ENCODE results near the gene IYD.

IYD gene

DNA sequence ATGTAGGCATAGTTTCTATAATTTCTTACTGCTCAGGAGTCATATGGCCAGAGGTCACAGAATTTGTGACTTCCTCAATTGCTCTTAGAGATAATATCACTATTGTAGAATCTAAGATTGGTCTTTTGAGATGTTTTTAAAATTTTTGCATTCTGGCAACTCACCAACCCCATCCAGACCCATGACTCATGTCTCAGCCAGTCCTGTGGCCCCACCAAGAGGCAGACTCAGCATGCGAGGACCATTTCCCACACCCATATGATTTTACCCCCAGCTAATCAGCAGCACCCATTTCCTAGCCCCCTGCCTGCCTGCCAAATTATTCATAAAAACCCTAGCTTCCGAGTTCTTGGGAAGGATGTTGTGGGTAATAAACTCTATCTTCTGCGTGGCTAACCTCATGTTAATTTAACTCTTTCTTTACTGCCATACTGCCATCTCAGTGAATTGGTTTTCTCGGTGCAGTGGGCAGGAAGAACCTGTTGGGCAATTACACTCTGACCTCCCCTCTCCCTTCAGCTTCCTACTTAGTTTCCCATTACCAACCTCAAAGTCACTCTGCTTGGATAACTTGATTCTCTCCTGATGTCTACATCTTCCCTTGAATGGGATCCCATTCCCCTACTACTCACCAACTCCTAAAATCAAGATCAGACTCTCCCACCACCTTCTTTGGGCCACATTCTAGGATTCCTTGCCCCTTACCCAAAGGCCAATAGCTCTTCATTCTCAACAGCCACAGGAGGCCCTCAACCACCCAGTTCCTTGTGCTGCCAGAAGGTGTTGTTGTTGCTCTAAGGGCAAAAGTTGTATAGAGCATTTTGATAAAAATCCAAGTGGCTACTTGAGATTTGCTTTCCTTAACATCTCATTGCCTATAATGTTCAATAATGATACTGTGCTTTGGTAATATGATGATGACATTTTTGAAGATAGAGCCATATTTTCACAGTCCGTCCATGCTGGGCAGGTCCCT is 16.2 kb upstream of the IYD start:
- POLR2A ChIA-PET, result no interaction called here
- H3K4me3 ChIP-seq (ENCODE audit: low read depth, low read length), result no peak overlapping the region
- H3K4me1 ChIP-seq (ENCODE audit: control insufficient read depth, insufficient read depth, low read length), result peaks cover 17% of the 10 kb centered on the region
- H3K36me3 ChIP-seq (ENCODE audit: control insufficient read depth in 2 of 2, insufficient read depth in 1 of 2, low read length in 2 of 2), result no peaks in the 10 kb centered on the region
- H3K9me3 ChIP-seq (ENCODE audit: control insufficient read depth, insufficient read depth, low read depth, low read length), result no peaks in the 10 kb centered on the region
- no peak overlapping the region; the same call in 1 of the 2 replicates for H3K27ac ChIP-seq (ENCODE audit: extremely low read depth, low read depth, low read length)
- peak; percentile 38; the same call in 1 of the 2 replicates for TF ChIP-seq ZIC2 (tag by site-specific recombination; IDR thresholded peaks at IDR 0.05)
- no peak for TF ChIP-seq SCRT1 (tag by site-specific recombination; IDR thresholded peaks at IDR 0.05; ENCODE audit: borderline replicate concordance)
- TF ChIP-seq ZNF654 (tag by site-specific recombination; IDR thresholded peaks at IDR 0.05; ENCODE audit: low read depth), result peak; percentile 33; the same call in 1 of the 2 replicates
- TF ChIP-seq ZNF394 (tag by site-specific recombination; IDR thresholded peaks at IDR 0.05; ENCODE audit: borderline replicate concordance), result no peak
- TF ChIP-seq, protein P1, sequence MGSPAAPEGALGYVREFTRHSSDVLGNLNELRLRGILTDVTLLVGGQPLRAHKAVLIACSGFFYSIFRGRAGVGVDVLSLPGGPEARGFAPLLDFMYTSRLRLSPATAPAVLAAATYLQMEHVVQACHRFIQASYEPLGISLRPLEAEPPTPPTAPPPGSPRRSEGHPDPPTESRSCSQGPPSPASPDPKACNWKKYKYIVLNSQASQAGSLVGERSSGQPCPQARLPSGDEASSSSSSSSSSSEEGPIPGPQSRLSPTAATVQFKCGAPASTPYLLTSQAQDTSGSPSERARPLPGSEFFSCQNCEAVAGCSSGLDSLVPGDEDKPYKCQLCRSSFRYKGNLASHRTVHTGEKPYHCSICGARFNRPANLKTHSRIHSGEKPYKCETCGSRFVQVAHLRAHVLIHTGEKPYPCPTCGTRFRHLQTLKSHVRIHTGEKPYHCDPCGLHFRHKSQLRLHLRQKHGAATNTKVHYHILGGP (tag by site-specific recombination; IDR thresholded peaks at IDR 0.05), result no peak
- TF ChIP-seq, protein P2, sequence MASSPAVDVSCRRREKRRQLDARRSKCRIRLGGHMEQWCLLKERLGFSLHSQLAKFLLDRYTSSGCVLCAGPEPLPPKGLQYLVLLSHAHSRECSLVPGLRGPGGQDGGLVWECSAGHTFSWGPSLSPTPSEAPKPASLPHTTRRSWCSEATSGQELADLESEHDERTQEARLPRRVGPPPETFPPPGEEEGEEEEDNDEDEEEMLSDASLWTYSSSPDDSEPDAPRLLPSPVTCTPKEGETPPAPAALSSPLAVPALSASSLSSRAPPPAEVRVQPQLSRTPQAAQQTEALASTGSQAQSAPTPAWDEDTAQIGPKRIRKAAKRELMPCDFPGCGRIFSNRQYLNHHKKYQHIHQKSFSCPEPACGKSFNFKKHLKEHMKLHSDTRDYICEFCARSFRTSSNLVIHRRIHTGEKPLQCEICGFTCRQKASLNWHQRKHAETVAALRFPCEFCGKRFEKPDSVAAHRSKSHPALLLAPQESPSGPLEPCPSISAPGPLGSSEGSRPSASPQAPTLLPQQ (tag by site-specific recombination; IDR thresholded peaks at IDR 0.05), result peak; percentile 92
- TF ChIP-seq ZFP69B (tag by site-specific recombination; IDR thresholded peaks at IDR 0.05), result peak; percentile 89
- TF ChIP-seq ZFHX2 (tag by site-specific recombination; conservative IDR thresholded peaks at IDR 0.05), result peak; percentile 22; the same call in 1 of the 2 replicates
- TF ChIP-seq, protein P3, sequence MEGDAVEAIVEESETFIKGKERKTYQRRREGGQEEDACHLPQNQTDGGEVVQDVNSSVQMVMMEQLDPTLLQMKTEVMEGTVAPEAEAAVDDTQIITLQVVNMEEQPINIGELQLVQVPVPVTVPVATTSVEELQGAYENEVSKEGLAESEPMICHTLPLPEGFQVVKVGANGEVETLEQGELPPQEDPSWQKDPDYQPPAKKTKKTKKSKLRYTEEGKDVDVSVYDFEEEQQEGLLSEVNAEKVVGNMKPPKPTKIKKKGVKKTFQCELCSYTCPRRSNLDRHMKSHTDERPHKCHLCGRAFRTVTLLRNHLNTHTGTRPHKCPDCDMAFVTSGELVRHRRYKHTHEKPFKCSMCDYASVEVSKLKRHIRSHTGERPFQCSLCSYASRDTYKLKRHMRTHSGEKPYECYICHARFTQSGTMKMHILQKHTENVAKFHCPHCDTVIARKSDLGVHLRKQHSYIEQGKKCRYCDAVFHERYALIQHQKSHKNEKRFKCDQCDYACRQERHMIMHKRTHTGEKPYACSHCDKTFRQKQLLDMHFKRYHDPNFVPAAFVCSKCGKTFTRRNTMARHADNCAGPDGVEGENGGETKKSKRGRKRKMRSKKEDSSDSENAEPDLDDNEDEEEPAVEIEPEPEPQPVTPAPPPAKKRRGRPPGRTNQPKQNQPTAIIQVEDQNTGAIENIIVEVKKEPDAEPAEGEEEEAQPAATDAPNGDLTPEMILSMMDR (tag by site-specific recombination; IDR thresholded peaks at IDR 0.05), result peak; percentile 26; the same call in 1 of the 2 replicates
- TF ChIP-seq ZNF350 (tag by site-specific recombination; IDR thresholded peaks at IDR 0.05), result 0 out of 2 replicates have a peak, but pooled peaks have one; percentile 9
- peak; percentile 85 for TF ChIP-seq GLIS1 (tag by site-specific recombination; IDR thresholded peaks at IDR 0.05)
- TF ChIP-seq, protein P4, sequence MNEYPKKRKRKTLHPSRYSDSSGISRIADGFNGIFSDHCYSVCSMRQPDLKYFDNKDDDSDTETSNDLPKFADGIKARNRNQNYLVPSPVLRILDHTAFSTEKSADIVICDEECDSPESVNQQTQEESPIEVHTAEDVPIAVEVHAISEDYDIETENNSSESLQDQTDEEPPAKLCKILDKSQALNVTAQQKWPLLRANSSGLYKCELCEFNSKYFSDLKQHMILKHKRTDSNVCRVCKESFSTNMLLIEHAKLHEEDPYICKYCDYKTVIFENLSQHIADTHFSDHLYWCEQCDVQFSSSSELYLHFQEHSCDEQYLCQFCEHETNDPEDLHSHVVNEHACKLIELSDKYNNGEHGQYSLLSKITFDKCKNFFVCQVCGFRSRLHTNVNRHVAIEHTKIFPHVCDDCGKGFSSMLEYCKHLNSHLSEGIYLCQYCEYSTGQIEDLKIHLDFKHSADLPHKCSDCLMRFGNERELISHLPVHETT (tag by site-specific recombination; IDR thresholded peaks at IDR 0.05), result no peak
- TF ChIP-seq ZNF664 (tag by site-specific recombination; IDR thresholded peaks at IDR 0.05), result peak; percentile 67; the same call in 1 of the 2 replicates
- TF ChIP-seq ZNF335 (tag by site-specific recombination; conservative IDR thresholded peaks at IDR 0.05), result peak; percentile 63
- TF ChIP-seq ZNF302 (tag by site-specific recombination; IDR thresholded peaks at IDR 0.05; ENCODE audit: low read depth), result no peak
- TF ChIP-seq ZNF391 (tag by site-specific recombination; IDR thresholded peaks at IDR 0.05; ENCODE audit: borderline replicate concordance, low read depth), result no peak
- TF ChIP-seq OVOL3 (tag by site-specific recombination; IDR thresholded peaks at IDR 0.05), result no peak
- CTCF ChIA-PET, result interaction anchor here (0.6 to 5.4 kb wide), 13 partner anchors 8 to 334 kb away, joined by 3 to 56 read pairs (median 4); no protein-coding TSS in a partner anchor

DNA sequence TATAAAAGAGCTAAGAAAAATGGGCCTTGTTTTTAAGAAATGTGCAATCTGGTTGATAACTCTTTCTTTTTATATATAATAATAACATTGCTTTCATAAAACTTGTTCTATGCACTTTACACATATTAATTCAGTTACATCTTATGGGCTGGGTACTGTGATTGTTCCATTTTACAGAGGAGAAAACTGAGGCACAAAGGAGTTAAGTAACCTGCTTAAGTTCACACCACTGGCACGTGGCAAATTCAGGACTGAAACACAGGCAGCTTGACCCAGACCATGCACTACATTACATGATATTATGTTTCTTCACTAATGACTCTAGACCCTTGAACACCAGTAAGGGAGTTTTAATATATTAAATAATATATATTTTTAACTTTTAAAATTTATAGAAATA is 15.4 kb upstream of the IYD start:
- no peak for TF ChIP-seq ZNF837 (tag by site-specific recombination; IDR thresholded peaks at IDR 0.05)
- TF ChIP-seq, protein P5, sequence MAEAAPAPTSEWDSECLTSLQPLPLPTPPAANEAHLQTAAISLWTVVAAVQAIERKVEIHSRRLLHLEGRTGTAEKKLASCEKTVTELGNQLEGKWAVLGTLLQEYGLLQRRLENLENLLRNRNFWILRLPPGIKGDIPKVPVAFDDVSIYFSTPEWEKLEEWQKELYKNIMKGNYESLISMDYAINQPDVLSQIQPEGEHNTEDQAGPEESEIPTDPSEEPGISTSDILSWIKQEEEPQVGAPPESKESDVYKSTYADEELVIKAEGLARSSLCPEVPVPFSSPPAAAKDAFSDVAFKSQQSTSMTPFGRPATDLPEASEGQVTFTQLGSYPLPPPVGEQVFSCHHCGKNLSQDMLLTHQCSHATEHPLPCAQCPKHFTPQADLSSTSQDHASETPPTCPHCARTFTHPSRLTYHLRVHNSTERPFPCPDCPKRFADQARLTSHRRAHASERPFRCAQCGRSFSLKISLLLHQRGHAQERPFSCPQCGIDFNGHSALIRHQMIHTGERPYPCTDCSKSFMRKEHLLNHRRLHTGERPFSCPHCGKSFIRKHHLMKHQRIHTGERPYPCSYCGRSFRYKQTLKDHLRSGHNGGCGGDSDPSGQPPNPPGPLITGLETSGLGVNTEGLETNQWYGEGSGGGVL (tag by site-specific recombination; IDR thresholded peaks at IDR 0.05), result no peak
- H3K4me3 ChIP-seq (ENCODE audit: low read depth, low read length), result no peak overlapping the region
- H3K36me3 ChIP-seq (ENCODE audit: control insufficient read depth in 2 of 2, insufficient read depth in 1 of 2, low read length in 2 of 2), result no peaks in the 10 kb centered on the region
- no peak overlapping the region for H3K27ac ChIP-seq (ENCODE audit: extremely low read depth, low read depth, low read length)
- CTCF ChIA-PET, result interaction anchor here (0.7 to 5.4 kb wide), 8 partner anchors 13 to 464 kb away, joined by 3 to 56 read pairs (median 4); no protein-coding TSS in a partner anchor
- peaks cover 17% of the 10 kb centered on the region for H3K4me1 ChIP-seq (ENCODE audit: control insufficient read depth, insufficient read depth, low read length)
- no peaks in the 10 kb centered on the region for H3K9me3 ChIP-seq (ENCODE audit: control insufficient read depth, insufficient read depth, low read depth, low read length)
- POLR2A ChIA-PET, result no interaction called here

All from HEK293 (cell line).